Measurements from ENCODE around the gene HSP90B1. TPM values are rescaled to one million over a fixed set of nuclear protein-coding genes. Genes with fewer than 3 reads are reported as not detected.

HSP90B1 gene
- total and polyA plus RNA-seq, 9 of the 15 experiments (the other 6 are each of a cell fraction or from before 2014, with no cell fraction given): 196 to 719 (median 557) TPM

DNA sequence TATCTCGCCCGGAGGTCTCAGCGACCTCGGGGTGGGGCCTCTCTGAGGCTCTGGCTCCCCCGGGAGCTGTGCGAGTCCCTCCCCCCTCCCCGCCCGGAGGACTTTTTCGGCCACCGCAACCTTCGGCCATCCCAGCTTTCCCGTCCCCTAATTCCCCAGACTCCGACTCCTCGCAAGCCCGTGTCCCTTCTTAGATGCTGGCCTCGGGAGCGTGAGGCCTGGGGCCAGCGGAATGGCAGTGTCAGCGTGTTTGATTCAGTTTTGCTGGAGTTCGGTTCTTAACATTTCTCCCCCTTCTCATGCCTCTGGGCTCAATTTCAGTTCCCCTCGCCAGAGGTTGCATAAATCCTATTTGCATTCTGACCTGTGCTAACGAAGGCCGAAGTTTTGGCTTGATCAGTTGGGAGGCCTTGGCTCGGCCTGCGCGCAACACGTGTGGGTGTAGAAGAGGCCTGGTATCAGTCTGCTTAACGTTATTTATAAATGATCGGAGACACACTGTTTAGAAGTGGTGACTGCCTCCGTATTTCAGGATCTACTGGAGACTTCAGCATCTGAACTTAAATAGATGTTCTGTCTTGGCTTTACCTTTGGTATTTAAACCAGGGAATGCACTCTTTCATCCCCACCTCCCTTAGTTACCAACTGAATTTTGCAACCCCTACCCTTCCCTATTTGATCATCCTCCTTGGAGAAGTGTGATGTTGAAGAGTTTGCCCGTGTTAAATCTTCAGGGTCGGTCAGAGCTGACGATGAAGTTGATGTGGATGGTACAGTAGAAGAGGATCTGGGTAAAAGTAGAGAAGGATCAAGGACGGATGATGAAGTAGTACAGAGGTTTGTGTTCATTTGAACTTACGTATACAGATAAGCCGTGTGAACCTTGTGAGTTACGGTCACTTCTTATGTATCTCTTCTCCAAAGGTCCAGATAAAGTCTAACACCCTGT, 851 bp downstream of the HSP90B1 start (continued):
- no peak for TF ChIP-seq FOXA1 (IDR thresholded peaks at IDR 0.05; ENCODE audit: borderline replicate concordance)
- TF ChIP-seq, protein P1, sequence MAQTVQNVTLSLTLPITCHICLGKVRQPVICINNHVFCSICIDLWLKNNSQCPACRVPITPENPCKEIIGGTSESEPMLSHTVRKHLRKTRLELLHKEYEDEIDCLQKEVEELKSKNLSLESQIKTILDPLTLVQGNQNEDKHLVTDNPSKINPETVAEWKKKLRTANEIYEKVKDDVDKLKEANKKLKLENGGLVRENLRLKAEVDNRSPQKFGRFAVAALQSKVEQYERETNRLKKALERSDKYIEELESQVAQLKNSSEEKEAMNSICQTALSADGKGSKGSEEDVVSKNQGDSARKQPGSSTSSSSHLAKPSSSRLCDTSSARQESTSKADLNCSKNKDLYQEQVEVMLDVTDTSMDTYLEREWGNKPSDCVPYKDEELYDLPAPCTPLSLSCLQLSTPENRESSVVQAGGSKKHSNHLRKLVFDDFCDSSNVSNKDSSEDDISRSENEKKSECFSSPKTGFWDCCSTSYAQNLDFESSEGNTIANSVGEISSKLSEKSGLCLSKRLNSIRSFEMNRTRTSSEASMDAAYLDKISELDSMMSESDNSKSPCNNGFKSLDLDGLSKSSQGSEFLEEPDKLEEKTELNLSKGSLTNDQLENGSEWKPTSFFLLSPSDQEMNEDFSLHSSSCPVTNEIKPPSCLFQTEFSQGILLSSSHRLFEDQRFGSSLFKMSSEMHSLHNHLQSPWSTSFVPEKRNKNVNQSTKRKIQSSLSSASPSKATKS (CRISPR knock-in tag; IDR thresholded peaks at IDR 0.05): no peak

DNA sequence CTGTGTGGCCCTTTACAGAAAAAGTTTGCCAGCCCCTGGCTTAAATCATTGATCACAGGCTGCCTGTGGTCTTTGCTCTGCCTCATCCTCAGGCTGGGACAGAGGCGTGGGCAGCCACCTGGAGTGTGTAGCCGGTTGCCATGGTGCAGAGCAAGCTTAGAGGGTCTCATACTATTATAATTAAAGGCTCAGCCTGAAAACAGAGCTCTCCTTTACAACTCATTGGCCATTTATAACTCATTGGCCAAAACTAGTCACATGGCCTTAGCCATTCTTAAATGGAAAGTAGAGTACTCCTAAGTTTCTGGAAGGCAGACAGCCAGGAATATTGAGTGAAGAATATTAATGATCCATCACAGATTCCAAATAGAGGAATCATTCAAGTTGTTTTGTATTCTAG, 3.0 kb downstream of the HSP90B1 start:
- Histone ChIP-seq H4K20me1 (replicated peaks; ENCODE audit: control insufficient read depth, insufficient read depth, low read length) (peaks cover 19% of the 10 kb centered on the region), H3K27me3 (ENCODE audit: control insufficient read depth in 2 of 2, insufficient read depth in 2 of 2, low read length in 2 of 2) (no peaks in the 10 kb centered on the region), H3K9ac (ENCODE audit: insufficient read depth in 1 of 2, low read depth in 2 of 2, low read length in 2 of 2) (peak overlapping the region; percentile 24 to 61), H3K9me1 (ENCODE audit: control insufficient read depth, insufficient read depth, low read length) (no peaks in the 10 kb centered on the region), H2AFZ (ENCODE audit: low read depth, low read length) (no peak overlapping the region), H3K36me3 (ENCODE audit: control insufficient read depth, insufficient read depth, low read length) (peaks cover 72% of the 10 kb centered on the region), H3K27ac (ENCODE audit: extremely low read depth, low read depth, low read length) (no peak overlapping the region), H3K9me3 (replicated peaks; ENCODE audit: control insufficient read depth, insufficient read depth, low read depth, low read length) (no peaks in the 10 kb centered on the region), H3K4me2 (ENCODE audit: insufficient read depth, low read length) (peak overlapping the region; percentile 99; the same call in 1 of the 2 replicates), H3K4me1 (replicated peaks in 1 of 2; ENCODE audit: control insufficient read depth in 2 of 2, insufficient read depth in 2 of 2, low read length in 2 of 2) (peaks cover 7 to 16% of the 10 kb centered on the region in 2 experiments), H3K4me3 (no peak overlapping the region), H3K79me2 (ENCODE audit: control insufficient read depth, insufficient read depth, low read length) (peaks cover 75% of the 10 kb centered on the region)
- POLR2A ChIA-PET: interaction anchor here (3.8 kb wide), 1 partner anchor 12 kb away, joined by 9 read pairs; no protein-coding TSS in a partner anchor
- TF ChIP-seq SMARCA5 (IDR thresholded peaks at IDR 0.05) (no peak), RAD51 (IDR thresholded peaks at IDR 0.05; ENCODE audit: borderline replicate concordance, low read depth) (peak; percentile 38; the same call in 1 of the 2 replicates), RBFOX2 (IDR thresholded peaks at IDR 0.05; ENCODE audit: low read depth, low read length) (0 out of 2 replicates have a peak, but pooled peaks have one; percentile 20), ZBED1 (IDR thresholded peaks at IDR 0.05) (peak; percentile 19; the same call in 1 of the 2 replicates), NFYB (IDR thresholded peaks at IDR 0.05; ENCODE audit: extremely low read depth, insufficient read length) (peak; percentile 51), POLR2AphosphoS2 (IDR thresholded peaks at IDR 0.05; ENCODE audit: low read length) (0 out of 2 replicates have a peak, but pooled peaks have one; percentile 76), RFX7 (CRISPR knock-in tag; IDR thresholded peaks at IDR 0.05) (no peak), RFX1 (IDR thresholded peaks at IDR 0.05) (peak; percentile 20; the same call in 1 of the 2 replicates), ZNF707 (CRISPR knock-in tag; conservative IDR thresholded peaks at IDR 0.05) (0 out of 2 replicates have a peak, but pooled peaks have one; percentile 10)
- TF ChIP-seq, protein P2, sequence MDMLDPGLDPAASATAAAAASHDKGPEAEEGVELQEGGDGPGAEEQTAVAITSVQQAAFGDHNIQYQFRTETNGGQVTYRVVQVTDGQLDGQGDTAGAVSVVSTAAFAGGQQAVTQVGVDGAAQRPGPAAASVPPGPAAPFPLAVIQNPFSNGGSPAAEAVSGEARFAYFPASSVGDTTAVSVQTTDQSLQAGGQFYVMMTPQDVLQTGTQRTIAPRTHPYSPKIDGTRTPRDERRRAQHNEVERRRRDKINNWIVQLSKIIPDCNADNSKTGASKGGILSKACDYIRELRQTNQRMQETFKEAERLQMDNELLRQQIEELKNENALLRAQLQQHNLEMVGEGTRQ (CRISPR knock-in tag; IDR thresholded peaks at IDR 0.05): peak; percentile 55; the same call in 1 of the 2 replicates
- CTCF ChIA-PET (ENCODE audit: low intra/inter-chr PET ratio): interaction anchor here (0.5 kb wide), 1 partner anchor 32 kb away, joined by 5 read pairs; the partner anchor contains the start of gene TDG
- ATAC-seq: no peak
- in situ Hi-C loops (cut with MboI) (loop anchor here (5.0 kb wide), 1 partner anchor 106 kb away; no protein-coding TSS in a partner anchor), intact Hi-C loops (cut with micrococcal nuclease) (no loop called here)
- FAIRE-seq: no peak
- no peak for DNase-seq (ENCODE audit: extremely low read depth in 1 of 4, low spot score in 3 of 4)
- WGBS (ENCODE audit: insufficient coverage, low coverage, missing lambda C conversion rate): 92% methylated on average over 2 of the region's 2 CpGs
- BruUV-seq (replicated peaks): no TSS peak

Data from K562 (cell line).